CD4-positive, alpha-beta T cell treated with Interleukin-15 for 4 hours (primary cell): ENCODE data around the gene TRHDE.
"Not testable (repeated sequence)": the region's sequence is repeated elsewhere in the genome, so short reads cannot be mapped to it uniquely, and the experiment has no call there.

ENCODE experiments used
- DNase-seq: peaks from one replicate; pipeline ENCODE4 v3.0.0-alpha.2; 2020; ENCODE audit warnings: low spot score

Gene TRHDE

GRCh38 chr12:72520044-72520678 is 248.0 kb downstream of the TRHDE start:
- not testable (repeated sequence) for DNase-seq

- no peak for DNase-seq
These were observed 249.2 kb downstream of the TRHDE start for GRCh38 chr12:72521326-72521725.

- no peak for DNase-seq
These were observed 250.2 kb downstream of the TRHDE start for GRCh38 chr12:72522411-72522810.

GRCh38 chr12:72523754-72524153 is 251.6 kb downstream of the TRHDE start:
- no peak for DNase-seq

- no peak for DNase-seq
These were observed 263.2 kb downstream of the TRHDE start for GRCh38 chr12:72535212-72535990.

GRCh38 chr12:72540811-72541210 is 268.6 kb downstream of the TRHDE start:
- no peak for DNase-seq

- DNase-seq, result no peak
These were observed 271.8 kb downstream of the TRHDE start for GRCh38 chr12:72543777-72544467.

- DNase-seq, result no peak
These were observed 273.9 kb downstream of the TRHDE start for GRCh38 chr12:72546106-72546505.

- no peak for DNase-seq
These were observed 275.4 kb downstream of the TRHDE start for GRCh38 chr12:72547573-72547972.

GRCh38 chr12:72549184-72549583 is 277.0 kb downstream of the TRHDE start:
- no peak for DNase-seq

GRCh38 chr12:72560003-72560769 is 288.0 kb downstream of the TRHDE start:
- no peak for DNase-seq

- DNase-seq, result no peak
These were observed 298.4 kb downstream of the TRHDE start for GRCh38 chr12:72570601-72571000.

- no peak for DNase-seq
These were observed 302.0 kb downstream of the TRHDE start for GRCh38 chr12:72574138-72574537.

GRCh38 chr12:72578327-72578726 is 306.2 kb downstream of the TRHDE start:
- DNase-seq, result no peak

GRCh38 chr12:72586456-72586855 is 314.3 kb downstream of the TRHDE start:
- no peak for DNase-seq

- DNase-seq, result no peak
These were observed 330.4 kb downstream of the TRHDE start for GRCh38 chr12:72602581-72602980.

- DNase-seq, result no peak
These were observed 333.8 kb downstream of the TRHDE start for GRCh38 chr12:72605975-72606374.

- DNase-seq, result no peak
These were observed 338.2 kb downstream of the TRHDE start for GRCh38 chr12:72610342-72610741.

- DNase-seq, result no peak
These were observed 338.7 kb downstream of the TRHDE start for GRCh38 chr12:72610854-72611358.

GRCh38 chr12:72612171-72612570 is 340.0 kb downstream of the TRHDE start:
- DNase-seq, result no peak

GRCh38 chr12:72618764-72619163 is 346.6 kb downstream of the TRHDE start:
- no peak for DNase-seq

GRCh38 chr12:72622556-72622955 is 350.4 kb downstream of the TRHDE start:
- DNase-seq, result no peak
